HEK293T (cell line): Measurements from ENCODE around the gene SYT15.
"Not testable (repeated sequence)": the region's sequence is repeated elsewhere in the genome, so short reads cannot be mapped to it uniquely, and the experiment has no call there.

Experiments
- CTCF ChIA-PET: fragments of 350-600 bp; formaldehyde crosslinking; extraction: SDS; loops from one replicate; lab custom pipeline; 2021; ENCODE audit warnings: antibody characterized with exemption, inconsistent platforms; lab: Yijun Ruan, JAX
- POLR2A ChIA-PET: fragments of 350-600 bp; formaldehyde crosslinking; extraction: SDS; loops from one replicate; lab custom pipeline; 2020; ENCODE audit warnings: antibody characterized with exemption, inconsistent platforms; lab: Yijun Ruan, JAX
- DNase-seq: peaks from one replicate; pipeline ENCODE4 v3.0.0; 2012; ENCODE audit warnings: mixed read lengths; ENCODE audit errors: extremely low spot score
- ARNT ChIP-seq: fragments of 450-650 bp; IDR thresholded peaks from 2 replicates; pipeline ENCODE4 v1.6.1; 2017; ENCODE audit warnings: mild to moderate bottlenecking
- BHLHE40 ChIP-seq: fragments of 450-650 bp; IDR thresholded peaks from 2 replicates; pipeline ENCODE4 v1.6.1; 2016; ENCODE audit warnings: mild to moderate bottlenecking, moderate library complexity, borderline replicate concordance
- CTBP1 ChIP-seq: fragments of 450-650 bp; IDR thresholded peaks from 2 replicates; pipeline ENCODE4 v1.6.1; 2016; ENCODE audit warnings: borderline replicate concordance
- ELF4 ChIP-seq: fragments of 450-650 bp; IDR thresholded peaks from 2 replicates; pipeline ENCODE4 v1.6.1; 2017; ENCODE audit warnings: antibody characterized with exemption
- FOXA1 ChIP-seq: fragments of 450-650 bp; IDR thresholded peaks from 2 replicates; pipeline ENCODE4 v1.6.1; 2016; ENCODE audit warnings: mild to moderate bottlenecking
- FOXK2 ChIP-seq: fragments of 450-650 bp; IDR thresholded peaks from 2 replicates; pipeline ENCODE4 v1.6.1; 2016; ENCODE audit warnings: mild to moderate bottlenecking
- FOXM1 ChIP-seq: fragments of 450-650 bp; IDR thresholded peaks from 2 replicates; pipeline ENCODE4 v1.6.1; 2017; ENCODE audit warnings: mild to moderate bottlenecking, borderline replicate concordance
- HDGF ChIP-seq: fragments of 450-650 bp; IDR thresholded peaks from 2 replicates; pipeline ENCODE4 v1.6.1; 2017; ENCODE audit warnings: antibody characterized with exemption, borderline replicate concordance
- L3MBTL2 ChIP-seq: fragments of 450-650 bp; conservative IDR thresholded peaks from 2 replicates; pipeline ENCODE4 v1.6.1; 2016; ENCODE audit warnings: mild to moderate bottlenecking
- LEF1 ChIP-seq: fragments of 450-650 bp; IDR thresholded peaks from 2 replicates; pipeline ENCODE4 v1.6.1; 2017; ENCODE audit warnings: mild to moderate bottlenecking, borderline replicate concordance
- NFRKB ChIP-seq: fragments of 450-650 bp; IDR thresholded peaks from 2 replicates; pipeline ENCODE4 v1.6.1; 2016; ENCODE audit warnings: mild to moderate bottlenecking, moderate library complexity
- SP1 ChIP-seq: fragments of 450-650 bp; IDR thresholded peaks from 2 replicates; pipeline ENCODE4 v1.6.1; 2017
- SUZ12 ChIP-seq: fragments of 450-650 bp; IDR thresholded peaks from 2 replicates; pipeline ENCODE4 v1.6.1; 2016; ENCODE audit warnings: mild to moderate bottlenecking
- TARDBP ChIP-seq: fragments of 450-650 bp; IDR thresholded peaks from 2 replicates; pipeline ENCODE4 v1.6.1; 2016
- ZNF384 ChIP-seq: fragments of 450-650 bp; IDR thresholded peaks from 2 replicates; pipeline ENCODE4 v1.6.1; 2016
- TF ChIP-seq, protein P1 (sequence below): fragments of 450-650 bp; IDR thresholded peaks from 2 replicates; pipeline ENCODE4 v1.6.1; 2016

Gene SYT15

DNA sequence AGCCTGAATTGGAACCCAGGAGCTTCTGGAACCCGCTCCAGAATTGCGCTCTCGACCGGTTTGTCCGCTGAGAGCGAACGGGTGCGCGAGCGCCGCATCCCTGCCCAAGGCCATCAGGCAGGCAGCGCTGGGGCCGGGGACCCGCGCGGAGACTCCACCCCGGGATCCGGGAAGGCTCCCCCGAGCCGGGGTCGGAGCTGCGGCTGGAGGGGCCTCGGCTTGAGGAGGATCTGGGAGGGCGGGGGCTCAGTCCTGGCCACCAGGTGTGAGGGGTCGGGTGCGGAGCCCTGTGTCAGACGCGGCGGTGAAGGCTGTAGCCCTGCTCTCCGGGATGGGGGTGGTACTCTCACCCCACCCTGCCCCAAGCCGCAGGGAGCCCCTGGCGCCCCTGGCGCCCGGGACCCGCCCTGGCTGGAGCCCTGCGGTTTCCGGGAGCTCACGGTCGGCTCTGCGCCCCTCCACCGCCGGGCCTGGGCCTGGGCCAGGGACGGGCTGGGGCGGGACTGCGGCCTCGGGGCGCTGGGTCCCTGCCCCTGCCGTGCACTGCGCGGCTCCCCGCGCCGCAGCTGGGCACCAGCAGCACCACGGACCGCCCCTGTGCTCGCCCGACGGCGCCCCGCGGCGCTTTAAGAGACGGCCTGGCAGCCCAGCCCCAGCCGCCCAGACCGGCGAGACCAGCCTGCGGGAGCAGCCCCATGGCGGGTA is at the start of gene SYT15:
TSS of gene SYT15 (plus strand) at position 655 of the 705 bp plus-strand sequence. CDS start at position 696, 41 bp downstream.
- POLR2A ChIA-PET, CTCF ChIA-PET, DNase-seq: not testable (repeated sequence)

GRCh38 chr10:46529742-46530141 is 49.2 kb upstream of the SYT15 start:
- CTCF ChIA-PET, POLR2A ChIA-PET, DNase-seq: not testable (repeated sequence)

DNA sequence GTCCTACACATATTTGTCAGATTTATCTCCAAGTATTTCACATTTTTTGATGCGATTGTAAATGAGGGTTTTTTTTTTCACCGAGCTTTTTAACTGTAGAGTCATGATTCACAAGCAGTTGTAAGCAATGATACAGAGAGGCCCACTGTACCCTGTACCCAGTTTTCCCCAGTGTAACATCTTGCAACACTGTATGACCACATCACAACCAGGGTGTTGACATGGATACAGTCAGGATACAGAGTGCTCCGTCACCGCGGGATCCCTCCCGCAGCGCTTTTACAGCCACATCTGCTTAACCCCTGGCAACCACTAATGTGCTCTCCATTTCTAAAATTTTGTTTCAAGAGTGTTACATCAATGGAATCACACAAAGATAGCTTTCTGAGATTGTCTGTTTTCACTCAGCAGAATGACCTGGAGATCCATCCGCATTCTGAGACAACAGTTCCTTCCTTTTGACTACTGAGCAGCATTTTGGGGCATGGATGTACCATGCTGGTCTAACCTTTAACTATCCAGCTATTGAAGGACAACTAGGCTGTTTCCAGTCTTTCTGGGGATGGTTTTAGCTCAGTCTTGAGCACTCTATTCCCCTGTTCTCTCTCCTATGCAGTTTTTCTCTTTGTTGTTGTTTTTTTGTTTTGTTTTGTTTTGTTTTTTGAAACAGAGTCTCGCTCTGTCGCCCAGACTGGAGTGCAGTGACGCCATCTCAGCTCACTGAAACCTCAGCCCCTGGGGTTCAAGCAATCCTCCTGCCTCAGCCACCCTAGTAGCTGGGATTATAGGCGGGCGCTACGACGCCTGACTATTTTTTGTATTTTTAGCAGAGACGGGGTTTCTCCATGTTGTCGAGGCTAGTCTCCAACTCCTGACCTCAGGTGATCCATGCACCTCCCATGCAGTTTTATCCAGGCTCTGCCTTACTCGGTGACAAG is 48.4 kb upstream of the SYT15 start:
- DNase-seq, result no peak
- POLR2A ChIA-PET, result no interaction called here
- CTCF ChIA-PET, result interaction anchor here (0.6 to 1.3 kb wide), 2 partner anchors 10 to 13 kb away, joined by 3 to 6 read pairs; no protein-coding TSS in a partner anchor
- no peak for TF ChIP-seq BHLHE40
- TF ChIP-seq ARNT, result no peak
- no peak for TF ChIP-seq FOXA1
- no peak for TF ChIP-seq NFRKB
- no peak for TF ChIP-seq L3MBTL2
- no peak for TF ChIP-seq SUZ12

- CTCF ChIA-PET, POLR2A ChIA-PET, DNase-seq: not testable (repeated sequence)
These were observed 46.7 kb upstream of the SYT15 start for GRCh38 chr10:46532256-46532655.

DNA sequence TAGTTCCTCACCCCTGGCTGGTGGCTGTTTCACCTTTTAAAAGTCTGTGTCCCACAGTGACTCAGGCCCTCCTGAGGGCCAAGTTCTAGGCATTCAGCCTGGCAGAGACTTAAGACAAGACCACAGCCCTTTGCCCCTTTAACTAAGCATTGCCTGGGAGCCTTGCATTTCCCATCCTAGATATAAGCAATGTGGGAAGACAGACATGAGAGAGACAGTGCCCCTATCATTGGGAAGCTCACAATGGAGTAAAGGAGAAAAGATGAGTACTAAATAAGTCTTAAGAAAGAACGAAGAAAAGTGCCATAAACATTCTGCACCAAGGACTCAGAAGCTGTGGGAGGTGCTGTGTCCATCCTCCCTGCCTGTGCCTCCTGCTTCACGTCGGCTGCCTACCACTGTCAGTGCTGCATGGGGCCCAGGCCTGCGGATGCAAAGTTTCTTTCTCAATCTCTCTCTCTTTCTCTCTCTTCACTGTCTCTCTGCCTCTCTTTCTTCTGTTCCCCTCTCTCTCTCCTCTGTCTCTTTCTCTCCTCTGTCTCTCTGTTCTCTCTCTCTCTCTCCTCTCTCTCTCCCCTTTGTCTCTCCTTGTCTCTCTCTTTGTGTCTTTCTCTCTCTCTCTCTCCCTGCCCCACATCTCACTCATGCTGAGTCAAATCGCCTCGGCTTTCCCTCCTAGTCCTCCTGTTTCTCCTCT is 44.0 kb upstream of the SYT15 start:
- ChIA-PET CTCF (no interaction called here), POLR2A (interaction anchor here (1.0 kb wide), 1 partner anchor 18 kb away, joined by 3 read pairs; no protein-coding TSS in a partner anchor)
- no peak for TF ChIP-seq NFRKB
- TF ChIP-seq SUZ12, result peak; percentile 57; the same call in 1 of the 2 replicates
- no peak for DNase-seq

GRCh38 chr10:46536171-46536570 is 42.8 kb upstream of the SYT15 start:
- no peak for TF ChIP-seq NFRKB
- no peak for TF ChIP-seq SP1
- TF ChIP-seq FOXK2, result no peak
- DNase-seq, result no peak
- ChIA-PET CTCF (no interaction called here), POLR2A (no interaction called here)

DNA sequence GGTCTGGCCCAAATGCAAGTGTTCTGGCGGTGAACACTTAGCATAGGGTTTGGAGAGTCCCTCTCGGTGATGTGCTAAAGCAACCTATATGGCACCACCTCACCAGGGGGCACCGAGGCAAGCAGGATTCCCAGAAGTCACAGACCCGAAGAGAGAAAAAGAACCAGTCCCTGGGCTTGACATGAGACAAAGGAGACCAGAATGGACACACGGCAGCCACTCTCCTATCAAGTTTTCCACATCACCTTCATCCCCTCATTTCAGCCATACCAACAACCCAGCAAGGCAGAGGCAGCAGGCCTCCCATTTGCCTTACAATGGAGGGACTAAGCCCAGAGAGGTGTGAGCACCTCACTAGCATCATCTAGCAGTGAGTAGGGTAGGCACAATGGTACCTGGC is 42.1 kb upstream of the SYT15 start:
- no peak for DNase-seq
- CTCF ChIA-PET, result no interaction called here
- POLR2A ChIA-PET, result no interaction called here

GRCh38 chr10:46537309-46537708 is 41.6 kb upstream of the SYT15 start:
- TF ChIP-seq FOXM1, result no peak
- TF ChIP-seq SP1, result no peak
- no peak for TF ChIP-seq ARNT
- no peak for TF ChIP-seq L3MBTL2
- TF ChIP-seq, protein P1, sequence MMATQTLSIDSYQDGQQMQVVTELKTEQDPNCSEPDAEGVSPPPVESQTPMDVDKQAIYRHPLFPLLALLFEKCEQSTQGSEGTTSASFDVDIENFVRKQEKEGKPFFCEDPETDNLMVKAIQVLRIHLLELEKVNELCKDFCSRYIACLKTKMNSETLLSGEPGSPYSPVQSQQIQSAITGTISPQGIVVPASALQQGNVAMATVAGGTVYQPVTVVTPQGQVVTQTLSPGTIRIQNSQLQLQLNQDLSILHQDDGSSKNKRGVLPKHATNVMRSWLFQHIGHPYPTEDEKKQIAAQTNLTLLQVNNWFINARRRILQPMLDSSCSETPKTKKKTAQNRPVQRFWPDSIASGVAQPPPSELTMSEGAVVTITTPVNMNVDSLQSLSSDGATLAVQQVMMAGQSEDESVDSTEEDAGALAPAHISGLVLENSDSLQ, result no peak
- TF ChIP-seq TARDBP, result no peak
- TF ChIP-seq FOXK2, result no peak
- no peak for TF ChIP-seq FOXA1
- TF ChIP-seq SUZ12, result no peak
- no peak for TF ChIP-seq ZNF384
- TF ChIP-seq NFRKB, result no peak
- no peak for TF ChIP-seq CTBP1
- TF ChIP-seq ELF4, result no peak
- TF ChIP-seq BHLHE40, result no peak
- TF ChIP-seq LEF1, result no peak
- no peak for TF ChIP-seq HDGF
- DNase-seq, result no peak
- POLR2A ChIA-PET, result no interaction called here
- CTCF ChIA-PET, result no interaction called here

More for the DNA sequence above, 42.1 kb upstream of the SYT15 start:
- TF ChIP-seq ZNF384 (no peak), FOXA1 (no peak), NFRKB (no peak), SUZ12 (no peak)
